ENCODE measurements around the gene GLG1.

DNA sequence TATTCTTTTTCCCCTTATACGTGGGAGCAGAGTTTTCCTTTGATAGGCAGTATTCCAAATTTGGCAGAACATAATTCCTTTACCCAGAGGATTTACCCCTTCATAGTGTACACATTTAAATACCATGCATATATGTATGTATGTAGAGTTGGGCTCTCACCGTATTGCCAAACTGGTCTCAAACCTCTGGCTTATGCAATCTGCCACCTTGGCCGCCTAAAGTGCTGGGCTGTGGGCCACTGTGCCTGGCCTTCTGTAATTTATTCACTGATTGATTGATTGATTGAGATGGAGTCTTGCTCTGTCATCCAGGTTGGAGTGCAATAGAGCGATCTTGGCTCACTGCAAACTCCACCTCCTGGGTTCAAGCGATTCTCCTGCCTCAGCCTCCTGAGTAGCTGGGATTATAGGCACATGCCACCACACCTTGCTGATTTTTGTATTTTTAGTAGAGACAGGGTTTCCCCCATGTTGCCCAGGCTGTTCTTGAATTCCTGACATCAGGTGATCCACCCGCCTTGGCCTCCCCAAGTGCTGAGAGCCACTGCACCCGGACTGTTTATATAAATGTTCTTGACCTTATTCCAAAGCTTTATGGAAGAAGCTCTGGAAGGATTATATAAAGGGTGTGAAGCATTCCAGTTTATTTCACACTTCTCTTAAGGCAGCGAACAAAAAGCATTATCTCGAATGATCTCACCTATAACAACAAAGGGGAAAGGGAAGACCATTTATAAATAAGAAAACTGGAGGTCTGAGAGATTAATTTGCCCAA is 14.9 kb downstream of the GLG1 start:
- TF ChIP-seq, protein P1, sequence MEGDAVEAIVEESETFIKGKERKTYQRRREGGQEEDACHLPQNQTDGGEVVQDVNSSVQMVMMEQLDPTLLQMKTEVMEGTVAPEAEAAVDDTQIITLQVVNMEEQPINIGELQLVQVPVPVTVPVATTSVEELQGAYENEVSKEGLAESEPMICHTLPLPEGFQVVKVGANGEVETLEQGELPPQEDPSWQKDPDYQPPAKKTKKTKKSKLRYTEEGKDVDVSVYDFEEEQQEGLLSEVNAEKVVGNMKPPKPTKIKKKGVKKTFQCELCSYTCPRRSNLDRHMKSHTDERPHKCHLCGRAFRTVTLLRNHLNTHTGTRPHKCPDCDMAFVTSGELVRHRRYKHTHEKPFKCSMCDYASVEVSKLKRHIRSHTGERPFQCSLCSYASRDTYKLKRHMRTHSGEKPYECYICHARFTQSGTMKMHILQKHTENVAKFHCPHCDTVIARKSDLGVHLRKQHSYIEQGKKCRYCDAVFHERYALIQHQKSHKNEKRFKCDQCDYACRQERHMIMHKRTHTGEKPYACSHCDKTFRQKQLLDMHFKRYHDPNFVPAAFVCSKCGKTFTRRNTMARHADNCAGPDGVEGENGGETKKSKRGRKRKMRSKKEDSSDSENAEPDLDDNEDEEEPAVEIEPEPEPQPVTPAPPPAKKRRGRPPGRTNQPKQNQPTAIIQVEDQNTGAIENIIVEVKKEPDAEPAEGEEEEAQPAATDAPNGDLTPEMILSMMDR (IDR thresholded peaks at IDR 0.05; ENCODE audit: low read depth, low read length, poor library complexity, severe bottlenecking) = no peak
- no peak for TF ChIP-seq EZH2phosphoT487 (IDR thresholded peaks at IDR 0.05; ENCODE audit: borderline replicate concordance, low read length)

Data from DOHH2 (cell line).